ENCODE data around the gene BANF2. TPM values are rescaled to one million over a fixed set of nuclear protein-coding genes. Genes with fewer than 3 reads are reported as not detected.

The BANF2 gene
- total and polyA plus RNA-seq, 2 experiments from 2014 or later, result not detected

- TF ChIP-seq ZNF114 (CRISPR knock-in tag; IDR thresholded peaks at IDR 0.05) (no peak), CREB1 (CRISPR knock-in tag; IDR thresholded peaks at IDR 0.05; ENCODE audit: low read depth) (no peak), JUNB (IDR thresholded peaks at IDR 0.05; ENCODE audit: unreplicated experiment) (no peak), ZNF331 (CRISPR knock-in tag; IDR thresholded peaks at IDR 0.05; ENCODE audit: low read depth) (no peak), EZH2phosphoT487 (IDR thresholded peaks at IDR 0.05; ENCODE audit: unreplicated experiment) (no peak)
Measured at GRCh38 chr20:17698384-17698783, 1.4 kb upstream of the BANF2 start (continued).

DNA sequence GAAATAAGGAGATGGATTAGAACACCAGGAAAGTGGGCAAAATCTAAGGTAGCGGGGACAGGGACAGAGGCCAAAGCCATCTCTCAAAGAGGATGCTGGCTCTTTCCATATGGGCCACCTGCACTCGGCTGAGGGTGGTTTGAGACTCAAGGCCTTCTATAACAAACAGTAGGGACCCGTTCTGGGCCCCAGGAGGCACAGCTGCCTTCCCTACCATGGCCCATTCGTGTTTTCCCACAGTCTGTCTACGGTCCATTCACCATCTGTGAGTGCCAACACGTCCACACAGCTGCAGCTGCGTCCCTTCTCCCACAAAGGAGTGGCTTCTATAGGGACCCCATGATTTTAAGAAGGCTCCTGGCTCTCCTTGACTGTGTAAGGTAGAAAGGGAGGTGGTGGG, 871 bp downstream of the BANF2 start:
- H3K9me3 Mint-ChIP-seq, result no peaks in the 10 kb centered on the region
- no peak for TF ChIP-seq ZNF331 (CRISPR knock-in tag; IDR thresholded peaks at IDR 0.05; ENCODE audit: low read depth)
- Histone ChIP-seq H3K4me1 (ENCODE audit: insufficient read depth) (no peaks in the 10 kb centered on the region), H3K36me3 (ENCODE audit: insufficient read depth) (no peaks in the 10 kb centered on the region), H2AFZ (no peak overlapping the region), H3K27ac (ENCODE audit: low read depth) (no peak overlapping the region), H4K20me1 (replicated peaks; ENCODE audit: insufficient read depth) (no peaks in the 10 kb centered on the region), H3K27me3 (ENCODE audit: insufficient read depth) (no peaks in the 10 kb centered on the region), H3K4me3 (no peak overlapping the region), H3F3A (replicated peaks; ENCODE audit: low read depth) (no peaks in the 10 kb centered on the region), H3K9me2 (ENCODE audit: insufficient read depth) (no peaks in the 10 kb centered on the region; the same call in 1 of the 2 replicates), H3K79me2 (replicated peaks; ENCODE audit: insufficient read depth) (no peaks in the 10 kb centered on the region), H3K4me2 (no peak overlapping the region)
- no peak overlapping the region for H3K27ac Mint-ChIP-seq
- no peaks in the 10 kb centered on the region for H3K36me3 Mint-ChIP-seq (ENCODE audit: low read depth)
- no peaks in the 10 kb centered on the region for H3K27me3 Mint-ChIP-seq (ENCODE audit: insufficient read depth, low read depth, poor library complexity)
- no peak overlapping the region for H3K4me3 Mint-ChIP-seq
- H3K4me1 Mint-ChIP-seq, result no peaks in the 10 kb centered on the region
- ATAC-seq, result no peak
- DNase-seq (ENCODE audit: low spot score), result no peak

DNA sequence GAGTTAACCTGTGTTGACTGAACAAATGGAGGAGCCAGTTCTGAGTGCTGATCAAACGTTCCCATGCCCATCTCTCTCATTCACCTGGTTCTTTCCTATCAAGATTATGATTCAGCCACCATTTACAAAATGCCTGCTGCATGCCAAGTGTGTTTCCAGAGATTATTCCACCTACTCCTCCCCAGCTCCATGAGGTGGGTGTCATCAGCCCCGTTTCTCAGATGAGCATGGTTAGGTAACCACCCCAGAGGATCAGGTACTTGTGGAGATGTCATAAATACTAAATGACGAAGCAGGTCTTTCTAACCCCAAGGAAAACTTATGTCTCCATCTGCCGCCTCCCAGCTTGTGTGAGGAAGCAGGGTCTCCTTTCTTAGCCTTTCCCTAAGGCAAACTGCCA, 2.1 kb downstream of the BANF2 start:
- H3K4me3 Mint-ChIP-seq, result no peak overlapping the region
- no peaks in the 10 kb centered on the region for H3K4me1 Mint-ChIP-seq

DNA sequence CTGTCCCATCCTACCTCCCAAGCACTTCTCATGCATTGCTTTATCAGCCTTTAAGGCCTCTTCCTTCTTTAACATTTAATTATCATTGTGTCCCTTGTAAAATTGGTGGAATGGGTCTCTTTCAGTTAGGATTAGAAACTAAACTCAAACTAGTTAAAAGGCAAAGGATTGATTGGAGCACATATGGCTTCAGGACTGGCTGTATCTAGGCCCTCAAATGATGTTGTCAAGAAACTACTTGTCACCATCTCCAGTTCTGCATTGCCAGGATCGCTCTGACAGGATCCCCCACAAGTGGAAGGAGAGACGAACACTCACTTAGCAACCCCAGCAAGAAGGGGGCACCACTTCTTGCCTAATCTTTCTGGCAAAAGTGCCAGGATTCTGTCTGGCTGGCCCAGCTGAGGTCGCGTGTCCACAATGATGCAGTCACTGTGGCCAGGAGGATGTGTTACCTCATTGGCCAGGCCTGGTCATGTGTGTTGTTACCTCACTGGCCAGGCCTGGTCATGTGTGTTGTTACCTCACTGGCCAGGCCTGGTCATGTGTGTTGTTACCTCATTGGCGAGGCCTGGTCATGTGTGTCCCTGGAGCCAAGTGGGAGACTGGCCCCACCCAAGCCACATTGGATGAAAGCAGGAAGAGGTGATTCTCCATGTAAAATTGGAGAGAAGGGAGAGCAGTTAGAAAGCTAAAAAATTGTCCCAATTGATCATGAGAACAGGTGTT, 5.0 kb downstream of the BANF2 start:
- H3K4me1 Mint-ChIP-seq, result no peaks in the 10 kb centered on the region
- Histone ChIP-seq H3F3A (replicated peaks; ENCODE audit: low read depth) (no peaks in the 10 kb centered on the region), H3K4me1 (ENCODE audit: insufficient read depth) (no peaks in the 10 kb centered on the region), H2AFZ (no peak overlapping the region), H3K4me2 (no peak overlapping the region), H3K27me3 (ENCODE audit: insufficient read depth) (no peaks in the 10 kb centered on the region), H3K36me3 (ENCODE audit: insufficient read depth) (no peaks in the 10 kb centered on the region), H3K4me3 (no peak overlapping the region), H4K20me1 (replicated peaks; ENCODE audit: insufficient read depth) (no peaks in the 10 kb centered on the region), H3K27ac (ENCODE audit: low read depth) (no peak overlapping the region), H3K9me2 (ENCODE audit: insufficient read depth) (no peaks in the 10 kb centered on the region), H3K79me2 (replicated peaks; ENCODE audit: insufficient read depth) (no peaks in the 10 kb centered on the region)
- H3K36me3 Mint-ChIP-seq (ENCODE audit: low read depth), result no peaks in the 10 kb centered on the region
- H3K9me3 Mint-ChIP-seq, result no peaks in the 10 kb centered on the region
- H3K4me3 Mint-ChIP-seq, result no peak overlapping the region
- no peaks in the 10 kb centered on the region for H3K27me3 Mint-ChIP-seq (ENCODE audit: insufficient read depth, low read depth, poor library complexity)
- ATAC-seq (no peak), DNase-seq (ENCODE audit: low spot score) (no peak)
- H3K27ac Mint-ChIP-seq, result no peak overlapping the region
- TF ChIP-seq ZNF331 (CRISPR knock-in tag; IDR thresholded peaks at IDR 0.05; ENCODE audit: low read depth), result no peak
- no peak for TF ChIP-seq ZNF114 (CRISPR knock-in tag; IDR thresholded peaks at IDR 0.05)
- no peak for TF ChIP-seq EZH2phosphoT487 (IDR thresholded peaks at IDR 0.05; ENCODE audit: unreplicated experiment)
- TF ChIP-seq, protein P1, sequence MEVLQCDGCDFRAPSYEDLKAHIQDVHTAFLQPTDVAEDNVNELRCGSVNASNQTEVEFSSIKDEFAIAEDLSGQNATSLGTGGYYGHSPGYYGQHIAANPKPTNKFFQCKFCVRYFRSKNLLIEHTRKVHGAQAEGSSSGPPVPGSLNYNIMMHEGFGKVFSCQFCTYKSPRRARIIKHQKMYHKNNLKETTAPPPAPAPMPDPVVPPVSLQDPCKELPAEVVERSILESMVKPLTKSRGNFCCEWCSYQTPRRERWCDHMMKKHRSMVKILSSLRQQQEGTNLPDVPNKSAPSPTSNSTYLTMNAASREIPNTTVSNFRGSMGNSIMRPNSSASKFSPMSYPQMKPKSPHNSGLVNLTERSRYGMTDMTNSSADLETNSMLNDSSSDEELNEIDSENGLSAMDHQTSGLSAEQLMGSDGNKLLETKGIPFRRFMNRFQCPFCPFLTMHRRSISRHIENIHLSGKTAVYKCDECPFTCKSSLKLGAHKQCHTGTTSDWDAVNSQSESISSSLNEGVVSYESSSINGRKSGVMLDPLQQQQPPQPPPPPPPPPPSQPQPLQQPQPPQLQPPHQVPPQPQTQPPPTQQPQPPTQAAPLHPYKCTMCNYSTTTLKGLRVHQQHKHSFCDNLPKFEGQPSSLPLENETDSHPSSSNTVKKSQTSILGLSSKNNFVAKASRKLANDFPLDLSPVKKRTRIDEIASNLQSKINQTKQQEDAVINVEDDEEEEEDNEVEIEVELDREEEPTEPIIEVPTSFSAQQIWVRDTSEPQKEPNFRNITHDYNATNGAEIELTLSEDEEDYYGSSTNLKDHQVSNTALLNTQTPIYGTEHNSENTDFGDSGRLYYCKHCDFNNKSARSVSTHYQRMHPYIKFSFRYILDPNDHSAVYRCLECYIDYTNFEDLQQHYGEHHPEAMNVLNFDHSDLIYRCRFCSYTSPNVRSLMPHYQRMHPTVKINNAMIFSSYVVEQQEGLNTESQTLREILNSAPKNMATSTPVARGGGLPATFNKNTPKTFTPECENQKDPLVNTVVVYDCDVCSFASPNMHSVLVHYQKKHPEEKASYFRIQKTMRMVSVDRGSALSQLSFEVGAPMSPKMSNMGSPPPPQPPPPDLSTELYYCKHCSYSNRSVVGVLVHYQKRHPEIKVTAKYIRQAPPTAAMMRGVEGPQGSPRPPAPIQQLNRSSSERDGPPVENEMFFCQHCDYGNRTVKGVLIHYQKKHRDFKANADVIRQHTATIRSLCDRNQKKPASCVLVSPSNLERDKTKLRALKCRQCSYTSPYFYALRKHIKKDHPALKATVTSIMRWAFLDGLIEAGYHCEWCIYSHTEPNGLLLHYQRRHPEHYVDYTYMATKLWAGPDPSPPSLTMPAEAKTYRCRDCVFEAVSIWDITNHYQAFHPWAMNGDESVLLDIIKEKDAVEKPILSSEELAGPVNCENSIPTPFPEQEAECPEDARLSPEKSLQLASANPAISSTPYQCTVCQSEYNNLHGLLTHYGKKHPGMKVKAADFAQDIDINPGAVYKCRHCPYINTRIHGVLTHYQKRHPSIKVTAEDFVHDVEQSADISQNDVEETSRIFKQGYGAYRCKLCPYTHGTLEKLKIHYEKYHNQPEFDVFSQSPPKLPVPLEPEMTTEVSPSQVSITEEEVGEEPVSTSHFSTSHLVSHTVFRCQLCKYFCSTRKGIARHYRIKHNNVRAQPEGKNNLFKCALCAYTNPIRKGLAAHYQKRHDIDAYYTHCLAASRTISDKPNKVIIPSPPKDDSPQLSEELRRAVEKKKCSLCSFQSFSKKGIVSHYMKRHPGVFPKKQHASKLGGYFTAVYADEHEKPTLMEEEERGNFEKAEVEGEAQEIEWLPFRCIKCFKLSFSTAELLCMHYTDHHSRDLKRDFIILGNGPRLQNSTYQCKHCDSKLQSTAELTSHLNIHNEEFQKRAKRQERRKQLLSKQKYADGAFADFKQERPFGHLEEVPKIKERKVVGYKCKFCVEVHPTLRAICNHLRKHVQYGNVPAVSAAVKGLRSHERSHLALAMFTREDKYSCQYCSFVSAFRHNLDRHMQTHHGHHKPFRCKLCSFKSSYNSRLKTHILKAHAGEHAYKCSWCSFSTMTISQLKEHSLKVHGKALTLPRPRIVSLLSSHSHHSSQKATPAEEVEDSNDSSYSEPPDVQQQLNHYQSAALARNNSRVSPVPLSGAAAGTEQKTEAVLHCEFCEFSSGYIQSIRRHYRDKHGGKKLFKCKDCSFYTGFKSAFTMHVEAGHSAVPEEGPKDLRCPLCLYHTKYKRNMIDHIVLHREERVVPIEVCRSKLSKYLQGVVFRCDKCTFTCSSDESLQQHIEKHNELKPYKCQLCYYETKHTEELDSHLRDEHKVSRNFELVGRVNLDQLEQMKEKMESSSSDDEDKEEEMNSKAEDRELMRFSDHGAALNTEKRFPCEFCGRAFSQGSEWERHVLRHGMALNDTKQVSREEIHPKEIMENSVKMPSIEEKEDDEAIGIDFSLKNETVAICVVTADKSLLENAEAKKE (CRISPR knock-in tag; IDR thresholded peaks at IDR 0.05), result no peak
- TF ChIP-seq JUNB (IDR thresholded peaks at IDR 0.05; ENCODE audit: unreplicated experiment), result no peak
- no peak for TF ChIP-seq STAT1 (IDR thresholded peaks at IDR 0.05; ENCODE audit: unreplicated experiment)

More for the DNA sequence above, 2.1 kb downstream of the BANF2 start:
- H3K9me2 ChIP-seq (ENCODE audit: insufficient read depth), result no peaks in the 10 kb centered on the region
- TF ChIP-seq ZNF114 (CRISPR knock-in tag; IDR thresholded peaks at IDR 0.05) (no peak), CREB1 (CRISPR knock-in tag; IDR thresholded peaks at IDR 0.05; ENCODE audit: low read depth) (no peak), ZNF331 (CRISPR knock-in tag; IDR thresholded peaks at IDR 0.05; ENCODE audit: low read depth) (no peak), STAT1 (IDR thresholded peaks at IDR 0.05; ENCODE audit: unreplicated experiment) (no peak), EZH2phosphoT487 (IDR thresholded peaks at IDR 0.05; ENCODE audit: unreplicated experiment) (no peak)
- H3K4me3 ChIP-seq, result no peak overlapping the region
- H3K27me3 ChIP-seq (ENCODE audit: insufficient read depth), result no peaks in the 10 kb centered on the region
- DNase-seq (ENCODE audit: low spot score), result no peak
- Mint-ChIP-seq H3K9me3 (no peaks in the 10 kb centered on the region), H3K27ac (no peak overlapping the region), H3K36me3 (ENCODE audit: low read depth) (no peaks in the 10 kb centered on the region), H3K27me3 (ENCODE audit: insufficient read depth, low read depth, poor library complexity) (no peaks in the 10 kb centered on the region)
- H2AFZ ChIP-seq, result no peak overlapping the region
- no peak overlapping the region for H3K4me2 ChIP-seq
- H3K79me2 ChIP-seq (replicated peaks; ENCODE audit: insufficient read depth), result no peaks in the 10 kb centered on the region
- no peaks in the 10 kb centered on the region for H3K4me1 ChIP-seq (ENCODE audit: insufficient read depth)
- no peaks in the 10 kb centered on the region for H3K36me3 ChIP-seq (ENCODE audit: insufficient read depth)
- no peaks in the 10 kb centered on the region for H3F3A ChIP-seq (replicated peaks; ENCODE audit: low read depth)
- no peaks in the 10 kb centered on the region for H4K20me1 ChIP-seq (replicated peaks; ENCODE audit: insufficient read depth)
- ATAC-seq, result no peak
- H3K27ac ChIP-seq (ENCODE audit: low read depth), result no peak overlapping the region
